NCI-H226 (cell line): ENCODE measurements around the gene MYO1E.

ENCODE experiments used
- DNase-seq: peaks from one replicate; pipeline ENCODE4 v3.0.0-alpha.2; 2015

MYO1E gene

GRCh38 chr15:59258317-59258716 lies 114.4 kb downstream of the MYO1E start:
- no peak for DNase-seq

- no peak for DNase-seq
Measured at GRCh38 chr15:59257140-59257539, 115.5 kb downstream of the MYO1E start.

GRCh38 chr15:59256482-59256881 lies 116.2 kb downstream of the MYO1E start:
- no peak for DNase-seq

- DNase-seq: peak; percentile 58
Measured at GRCh38 chr15:59255680-59256336, 116.9 kb downstream of the MYO1E start.

DNA sequence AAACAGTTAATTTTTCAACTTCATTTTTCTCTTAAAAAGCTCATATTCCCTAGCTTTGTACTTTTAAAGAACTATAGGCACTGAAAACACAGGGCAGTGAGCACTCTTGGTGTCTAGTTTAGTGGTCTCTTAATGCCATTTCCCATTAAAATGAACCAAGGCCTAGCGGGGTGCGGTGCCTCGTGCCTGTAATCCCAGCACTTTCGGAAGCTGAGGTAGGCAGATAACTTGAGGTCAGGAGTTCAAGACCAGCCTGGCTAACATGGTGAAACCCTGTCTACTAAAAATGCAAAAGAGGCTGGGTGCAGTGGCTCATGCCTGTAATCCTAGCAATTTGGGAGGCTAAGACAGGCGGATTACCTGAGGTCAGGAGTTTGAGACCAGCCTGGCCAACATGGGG lies 120.5 kb downstream of the MYO1E start:
- DNase-seq: no peak

- no peak for DNase-seq
Measured at GRCh38 chr15:59251001-59251845, 121.4 kb downstream of the MYO1E start.

- no peak for DNase-seq
Measured at GRCh38 chr15:59250249-59250648, 122.4 kb downstream of the MYO1E start.

DNA sequence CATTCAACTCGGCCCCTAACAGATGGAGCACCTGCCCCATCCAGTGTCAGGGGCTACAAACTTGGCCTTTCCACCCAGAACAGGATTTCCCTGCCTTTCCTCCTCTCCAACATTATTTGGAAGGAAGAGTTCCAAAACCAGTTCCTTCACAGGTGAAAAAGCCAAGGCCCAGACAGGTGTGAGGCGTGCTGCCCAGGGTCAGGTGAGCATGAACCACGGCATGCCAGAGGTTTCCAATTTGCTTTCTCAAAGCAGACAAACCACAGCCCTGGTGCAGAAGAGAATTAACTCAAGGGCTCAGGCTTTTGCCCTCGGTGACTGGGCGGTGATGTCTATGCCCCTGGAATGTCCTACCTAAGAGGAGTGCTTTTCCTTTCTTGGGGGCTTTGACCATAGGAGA lies 122.9 kb downstream of the MYO1E start:
- no peak for DNase-seq

GRCh38 chr15:59247364-59247763 lies 125.3 kb downstream of the MYO1E start:
- DNase-seq: peak; percentile 55

DNA sequence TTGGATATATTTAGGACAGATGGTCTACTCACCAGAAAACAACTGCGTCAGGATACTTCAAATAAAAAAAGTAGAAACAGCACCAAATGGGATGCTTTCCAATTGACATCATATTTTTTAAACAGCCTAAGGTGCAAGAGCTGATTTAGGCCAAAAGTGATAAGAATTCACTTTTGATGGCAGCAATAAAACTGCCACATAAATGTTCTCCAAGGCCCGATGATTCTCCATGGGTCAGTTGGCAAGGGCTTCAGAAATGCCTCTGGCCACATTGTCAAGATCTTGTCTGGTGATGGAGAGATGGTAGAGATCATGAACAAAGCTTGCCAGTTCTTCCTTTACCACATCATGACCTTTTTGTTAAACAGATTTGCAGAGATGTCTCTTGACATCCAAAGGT lies 127.1 kb downstream of the MYO1E start:
- DNase-seq: no peak

DNA sequence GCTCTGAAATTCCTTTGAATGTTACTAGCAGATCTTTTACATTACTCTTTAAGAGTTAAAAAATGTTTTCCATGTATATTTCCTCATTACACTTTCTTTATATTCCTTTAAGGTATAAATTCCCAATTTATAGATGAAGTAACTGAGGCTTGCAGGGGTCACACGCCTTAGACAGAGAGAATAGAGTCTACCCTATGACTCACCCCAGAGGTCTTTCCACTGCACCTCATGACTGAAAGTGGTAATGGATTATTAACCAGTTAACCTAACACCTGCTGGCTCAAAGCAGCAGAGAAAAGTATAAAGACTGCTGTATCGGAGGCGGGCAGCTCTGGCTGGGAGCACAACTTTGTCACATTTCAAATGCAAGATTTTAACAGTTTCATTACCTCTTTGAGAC lies 128.3 kb downstream of the MYO1E start:
- DNase-seq: no peak

DNA sequence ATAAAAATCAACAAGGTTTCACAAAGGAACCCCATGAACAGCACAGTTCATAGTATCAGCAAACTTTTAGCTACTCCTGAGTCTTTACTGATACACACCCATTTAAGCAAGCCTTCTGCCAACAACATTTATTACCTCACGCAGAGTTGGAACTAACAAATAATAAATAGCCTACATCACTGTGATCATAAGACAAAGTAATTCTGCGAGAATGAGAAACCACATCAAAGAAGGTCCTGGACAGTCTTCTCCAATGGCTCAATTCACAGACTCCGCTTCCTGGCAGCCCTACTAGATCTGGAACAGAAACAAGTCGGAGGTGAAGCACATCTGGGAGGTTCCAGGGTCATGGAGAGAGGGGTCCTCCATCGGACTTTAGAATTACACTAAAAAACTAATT lies 129.0 kb downstream of the MYO1E start:
- DNase-seq: no peak

GRCh38 chr15:59242649-59243048 lies 130.0 kb downstream of the MYO1E start:
- no peak for DNase-seq

DNA sequence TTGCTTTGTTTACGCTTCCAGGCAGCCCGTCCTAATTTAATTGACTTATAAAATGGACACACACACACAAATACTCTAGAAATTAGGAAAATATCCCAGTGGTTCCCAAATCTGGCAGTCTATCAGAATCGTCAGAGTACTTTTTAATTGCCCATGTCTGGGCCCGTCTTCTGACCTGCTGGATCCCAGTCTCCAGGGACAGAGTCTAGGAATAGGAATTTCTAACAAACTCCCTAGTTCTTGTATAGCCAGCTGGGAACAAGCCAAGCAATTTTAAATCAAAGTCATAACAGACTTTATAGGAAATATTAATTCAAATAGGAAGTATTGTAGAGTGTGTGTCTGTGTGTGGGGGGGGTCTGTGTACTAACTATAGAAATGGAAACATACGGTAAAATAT lies 132.6 kb downstream of the MYO1E start:
- DNase-seq: no peak

GRCh38 chr15:59237924-59238331 lies 134.7 kb downstream of the MYO1E start:
- no peak for DNase-seq

DNA sequence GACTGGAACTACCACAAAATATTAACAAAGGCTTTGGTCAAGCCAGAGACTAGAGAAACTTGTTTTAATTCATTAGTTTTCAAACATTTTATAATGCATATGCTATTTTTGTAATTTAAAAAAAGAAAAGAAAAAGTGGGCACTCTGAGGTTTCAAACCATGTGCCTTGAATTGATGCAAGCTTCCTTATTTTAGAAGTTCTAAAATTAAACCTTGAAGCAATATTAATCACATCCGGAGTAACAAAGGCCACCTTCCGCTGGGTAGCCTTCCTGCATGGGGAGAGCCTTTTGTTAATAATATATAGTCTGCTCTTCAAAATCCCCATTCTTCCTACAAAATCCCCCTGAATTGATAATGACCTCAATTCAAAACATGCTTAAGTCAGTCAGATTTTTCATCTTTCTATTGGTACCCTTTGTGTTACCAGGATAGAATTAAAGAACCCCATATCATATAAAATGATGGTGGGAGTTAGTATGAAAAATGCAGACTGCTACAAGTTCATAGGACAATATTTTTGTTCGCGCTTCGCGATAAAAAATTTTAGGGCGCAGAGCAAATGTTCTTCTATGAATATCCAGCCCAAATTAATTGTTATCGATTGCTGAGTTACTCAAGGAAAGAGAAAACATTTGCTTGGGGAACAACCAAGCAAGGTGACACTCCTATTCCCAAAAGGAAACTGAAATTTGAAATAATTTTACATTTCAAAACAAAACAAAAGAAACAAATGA lies 135.4 kb downstream of the MYO1E start:
- no peak for DNase-seq

DNA sequence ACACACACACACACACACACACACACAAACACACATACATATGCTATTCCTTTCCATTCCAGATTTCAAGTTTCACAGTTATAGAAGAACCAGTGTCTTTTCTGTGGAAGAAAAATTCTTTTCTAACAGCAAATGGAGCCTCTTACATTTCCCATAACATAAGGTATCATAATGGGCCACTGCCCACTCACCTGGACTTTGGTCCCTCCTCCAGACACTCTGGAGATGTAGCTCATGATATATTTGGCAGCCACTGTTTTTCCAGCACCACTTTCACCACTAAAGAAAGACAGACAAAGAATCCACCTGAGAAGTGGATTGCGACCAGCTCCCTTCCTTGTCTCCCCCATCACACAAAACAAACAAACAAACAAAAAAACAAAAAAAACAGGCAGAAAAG lies 136.3 kb downstream of the MYO1E start:
- DNase-seq: no peak

- DNase-seq: no peak
Measured at GRCh38 chr15:59232476-59232875, 140.2 kb downstream of the MYO1E start.

DNA sequence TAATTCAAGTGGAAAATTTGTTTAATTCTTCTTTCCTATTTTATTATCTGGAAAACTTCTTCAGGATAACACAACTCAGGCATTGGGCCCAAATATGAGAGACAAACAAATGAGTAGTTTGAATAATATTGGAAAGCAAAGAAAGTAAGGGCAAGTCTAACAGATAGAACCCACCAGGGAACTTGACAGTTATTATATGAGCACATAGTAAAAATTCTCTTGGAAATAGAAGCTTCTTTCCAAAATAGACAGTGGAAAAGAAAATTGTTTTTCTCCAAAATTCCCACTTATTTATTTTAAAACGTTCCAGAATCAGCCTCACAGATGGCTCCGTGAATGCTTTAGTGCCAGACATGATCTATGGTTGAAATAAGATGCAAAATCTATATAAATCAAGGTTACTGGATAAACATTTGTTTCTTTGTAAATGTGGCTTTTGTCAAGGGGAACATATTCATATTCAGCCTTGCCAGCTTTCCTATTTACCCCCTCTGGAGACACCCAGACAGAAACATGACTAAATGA lies 142.1 kb downstream of the MYO1E start:
- DNase-seq: no peak

GRCh38 chr15:59229453-59229852 lies 143.2 kb downstream of the MYO1E start:
- no peak for DNase-seq

- DNase-seq: no peak
Measured at GRCh38 chr15:59229015-59229414, 143.7 kb downstream of the MYO1E start.

GRCh38 chr15:59227021-59227420 lies 145.7 kb downstream of the MYO1E start:
- DNase-seq: no peak

- no peak for DNase-seq
Measured at GRCh38 chr15:59224474-59224873, 148.2 kb downstream of the MYO1E start.

GRCh38 chr15:59223736-59224135 lies 148.9 kb downstream of the MYO1E start:
- no peak for DNase-seq
